Measurements from ENCODE around the gene BTN2A1.

DNA sequence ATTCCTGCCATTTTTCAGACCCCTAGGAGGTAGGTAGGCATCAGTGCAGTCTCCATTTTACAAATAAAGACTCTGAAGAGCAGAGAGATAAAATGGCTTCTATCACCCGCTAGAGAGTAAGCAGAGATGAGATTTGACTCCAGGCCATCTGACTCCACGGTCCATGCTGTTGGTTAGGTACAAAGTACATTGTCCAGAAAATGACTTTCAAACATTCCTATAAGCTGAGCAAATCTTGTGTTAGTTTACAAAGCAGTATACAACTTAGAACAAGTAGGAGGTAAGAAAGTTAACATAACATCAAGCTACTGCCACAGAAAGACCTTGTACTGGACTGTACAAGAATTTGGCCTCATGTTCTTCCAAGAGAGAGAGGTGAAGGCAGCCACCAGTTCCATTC is 57.2 kb downstream of the BTN2A1 start:
- TF ChIP-seq, protein P1, sequence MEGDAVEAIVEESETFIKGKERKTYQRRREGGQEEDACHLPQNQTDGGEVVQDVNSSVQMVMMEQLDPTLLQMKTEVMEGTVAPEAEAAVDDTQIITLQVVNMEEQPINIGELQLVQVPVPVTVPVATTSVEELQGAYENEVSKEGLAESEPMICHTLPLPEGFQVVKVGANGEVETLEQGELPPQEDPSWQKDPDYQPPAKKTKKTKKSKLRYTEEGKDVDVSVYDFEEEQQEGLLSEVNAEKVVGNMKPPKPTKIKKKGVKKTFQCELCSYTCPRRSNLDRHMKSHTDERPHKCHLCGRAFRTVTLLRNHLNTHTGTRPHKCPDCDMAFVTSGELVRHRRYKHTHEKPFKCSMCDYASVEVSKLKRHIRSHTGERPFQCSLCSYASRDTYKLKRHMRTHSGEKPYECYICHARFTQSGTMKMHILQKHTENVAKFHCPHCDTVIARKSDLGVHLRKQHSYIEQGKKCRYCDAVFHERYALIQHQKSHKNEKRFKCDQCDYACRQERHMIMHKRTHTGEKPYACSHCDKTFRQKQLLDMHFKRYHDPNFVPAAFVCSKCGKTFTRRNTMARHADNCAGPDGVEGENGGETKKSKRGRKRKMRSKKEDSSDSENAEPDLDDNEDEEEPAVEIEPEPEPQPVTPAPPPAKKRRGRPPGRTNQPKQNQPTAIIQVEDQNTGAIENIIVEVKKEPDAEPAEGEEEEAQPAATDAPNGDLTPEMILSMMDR (IDR thresholded peaks at IDR 0.05 in 4 of 5, conservative IDR thresholded peaks at IDR 0.05 in 1 of 5): no peak
- no peak for TF ChIP-seq POLR2A (IDR thresholded peaks at IDR 0.05)
